AG04449 (cell line): ENCODE measurements around the gene CFAP107.

ENCODE experiments used
- CTCF ChIA-PET: fragments of 350-600 bp; formaldehyde crosslinking; extraction: SDS; loops from one replicate; lab custom pipeline; 2021; ENCODE audit warnings: antibody characterized with exemption; lab: Yijun Ruan, JAX
- POLR2A ChIA-PET: fragments of 400-600, 350-600 bp; formaldehyde crosslinking; extraction: SDS; loops from one replicate; lab custom pipeline; 2020; ENCODE audit warnings: antibody characterized with exemption, inconsistent platforms; lab: Yijun Ruan, JAX
- DNase-seq: peaks from one replicate; pipeline ENCODE4 v3.0.0-alpha.2; 2010; ENCODE audit warnings: low read depth, low spot score
- H3K4me3 ChIP-seq: 2 replicates; pipeline ENCODE4 v1.5.1; 2011; ENCODE audit warnings: low read depth, mild to moderate bottlenecking, control low read depth, low read length
- CTCF ChIP-seq: IDR thresholded peaks from one replicate; pipeline ENCODE4 v1.5.1; 2011; ENCODE audit warnings: mild to moderate bottlenecking, moderate library complexity, low read length, control low read depth, inconsistent platforms; ENCODE audit not compliant: insufficient read depth; ENCODE audit errors: missing control alignments

Gene CFAP107

GRCh38 chr1:12810691-12811408, 64.8 kb downstream of the CFAP107 start:
- CTCF ChIA-PET = no interaction called here
- POLR2A ChIA-PET = no interaction called here
- no peak for TF ChIP-seq CTCF
- no peak for DNase-seq
- no peak overlapping the region for H3K4me3 ChIP-seq

- TF ChIP-seq CTCF = no peak
- DNase-seq = no peak
- CTCF ChIA-PET = no interaction called here
- H3K4me3 ChIP-seq = no peak overlapping the region
- POLR2A ChIA-PET = no interaction called here
Observed at GRCh38 chr1:12811409-12811784, 65.4 kb downstream of the CFAP107 start.
